ENCODE measurements around the gene KRT71. TPM values are rescaled to one million over a fixed set of nuclear protein-coding genes. Genes with fewer than 3 reads are reported as not detected.

KRT71 gene
- total RNA-seq, 2 experiments from 2014 or later = not detected

- intact Hi-C loops (cut with micrococcal nuclease) = loop anchor here (10.0 kb wide), 2 partner anchors 125 to 345 kb away; no protein-coding TSS in a partner anchor
- no peak overlapping the region for H3K4me3 Mint-ChIP-seq
- no peaks in the 10 kb centered on the region for H3K4me1 Mint-ChIP-seq (ENCODE audit: low read depth)
- no peak for DNase-seq
- peaks cover 2% of the 10 kb centered on the region for H3K9me3 Mint-ChIP-seq
- CTCF ChIA-PET = interaction anchor here (0.6 to 1.4 kb wide), 3 partner anchors 57 to 385 kb away, joined by 3 to 6 read pairs (median 3); no protein-coding TSS in a partner anchor
- H3K27me3 Mint-ChIP-seq (ENCODE audit: low read depth) = no peaks in the 10 kb centered on the region
- H3K36me3 Mint-ChIP-seq (ENCODE audit: low read depth) = no peaks in the 10 kb centered on the region
- H3K27ac Mint-ChIP-seq = no peak overlapping the region
Measured at GRCh38 chr12:52499806-52500560, 53.0 kb downstream of the KRT71 start.

GRCh38 chr12:52498946-52499345 is 54.0 kb downstream of the KRT71 start:
- no peaks in the 10 kb centered on the region for H3K4me1 Mint-ChIP-seq (ENCODE audit: low read depth)
- H3K27ac Mint-ChIP-seq = no peak overlapping the region
- CTCF ChIA-PET = no interaction called here
- no peak for DNase-seq
- H3K4me3 Mint-ChIP-seq = no peak overlapping the region
- intact Hi-C loops (cut with micrococcal nuclease) = no loop called here
- H3K9me3 Mint-ChIP-seq = peaks cover 2% of the 10 kb centered on the region
- no peaks in the 10 kb centered on the region for H3K27me3 Mint-ChIP-seq (ENCODE audit: low read depth)
- no peaks in the 10 kb centered on the region for H3K36me3 Mint-ChIP-seq (ENCODE audit: low read depth)

GRCh38 chr12:52497975-52498374 is 55.0 kb downstream of the KRT71 start:
- H3K9me3 Mint-ChIP-seq = no peaks in the 10 kb centered on the region
- H3K27ac Mint-ChIP-seq = no peak overlapping the region
- no peak for DNase-seq
- no peaks in the 10 kb centered on the region for H3K27me3 Mint-ChIP-seq (ENCODE audit: low read depth)
- CTCF ChIA-PET = no interaction called here
- no peaks in the 10 kb centered on the region for H3K4me1 Mint-ChIP-seq (ENCODE audit: low read depth)
- no peak overlapping the region for H3K4me3 Mint-ChIP-seq
- no peaks in the 10 kb centered on the region for H3K36me3 Mint-ChIP-seq (ENCODE audit: low read depth)
- intact Hi-C loops (cut with micrococcal nuclease) = no loop called here

DNA sequence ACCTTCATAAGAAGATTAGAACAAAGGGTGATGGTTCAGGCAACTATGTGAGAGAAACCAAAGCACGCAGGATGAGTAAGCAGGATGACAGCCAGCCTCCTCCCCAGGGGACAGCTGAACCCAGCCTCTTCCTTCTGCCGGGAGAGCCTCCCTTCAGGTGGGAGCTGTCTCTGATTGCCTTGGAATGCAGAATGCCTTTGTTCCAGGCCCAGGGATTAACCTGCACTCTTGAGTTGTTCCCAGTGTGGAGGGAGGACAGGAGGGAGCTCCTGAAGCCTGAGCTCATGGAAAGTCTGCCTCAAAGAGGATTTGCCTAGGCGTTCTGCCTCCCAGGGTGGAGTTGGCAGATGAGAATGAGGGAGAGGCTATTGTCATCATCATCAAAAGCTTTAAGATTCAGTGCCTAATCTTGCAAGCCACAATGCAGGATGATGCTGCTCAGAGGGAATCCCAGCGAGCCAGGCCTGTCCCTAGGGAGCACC is 56.3 kb downstream of the KRT71 start:
- CTCF ChIA-PET = interaction anchor here (1.1 kb wide), 1 partner anchor 145 kb away, joined by 3 read pairs; no protein-coding TSS in a partner anchor
- DNase-seq = no peak
- H3K36me3 Mint-ChIP-seq (ENCODE audit: low read depth) = no peaks in the 10 kb centered on the region
- H3K9me3 Mint-ChIP-seq = no peaks in the 10 kb centered on the region
- H3K27me3 Mint-ChIP-seq (ENCODE audit: low read depth) = peaks cover 4% of the 10 kb centered on the region
- intact Hi-C loops (cut with micrococcal nuclease) = no loop called here
- H3K4me1 Mint-ChIP-seq (ENCODE audit: low read depth) = no peaks in the 10 kb centered on the region
- no peak overlapping the region for H3K4me3 Mint-ChIP-seq
- H3K27ac Mint-ChIP-seq = no peak overlapping the region

DNA sequence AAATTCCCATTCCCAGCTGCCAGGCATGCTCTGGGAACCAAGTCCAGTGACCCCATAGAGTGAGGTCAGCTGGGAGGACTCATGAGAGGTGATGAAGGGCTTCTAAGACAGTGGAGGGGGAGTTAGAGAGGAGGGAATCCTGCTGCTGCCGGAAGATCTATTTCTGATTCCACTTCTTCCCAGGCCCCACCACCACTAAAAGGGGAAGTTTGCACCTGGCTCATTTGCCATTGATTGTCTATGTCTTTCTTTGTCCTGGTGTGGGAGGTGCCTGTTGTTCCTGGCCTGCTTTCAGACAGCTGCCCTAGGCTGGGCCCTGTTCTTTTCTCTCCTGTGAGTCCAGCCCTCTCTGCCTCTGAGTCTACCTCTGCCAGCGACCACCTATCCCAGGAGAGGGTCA is 56.9 kb downstream of the KRT71 start:
- no peak overlapping the region for H3K27ac Mint-ChIP-seq
- H3K36me3 Mint-ChIP-seq (ENCODE audit: low read depth) = no peaks in the 10 kb centered on the region
- CTCF ChIA-PET = no interaction called here

DNA sequence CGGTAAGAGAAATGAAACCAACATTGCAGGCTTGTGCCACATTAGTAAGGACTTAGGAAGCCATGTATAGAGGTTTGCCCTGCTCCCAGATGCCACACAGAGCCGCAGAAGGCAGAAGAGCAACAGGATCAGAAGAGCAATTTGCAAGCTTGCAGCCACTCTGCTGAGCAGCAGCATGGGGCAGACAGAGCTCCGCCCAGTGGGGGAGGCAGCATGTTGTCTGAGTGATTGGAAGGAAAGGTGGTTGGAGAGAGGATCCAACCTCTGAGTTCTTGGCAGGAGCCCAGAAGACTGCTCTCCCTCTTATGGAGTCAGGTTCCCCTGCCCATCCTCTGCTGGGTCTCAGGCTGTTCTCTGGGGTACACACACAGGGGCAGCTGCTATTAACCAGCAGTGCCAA is 57.6 kb downstream of the KRT71 start:
- Mint-ChIP-seq H3K36me3 (ENCODE audit: low read depth) (no peaks in the 10 kb centered on the region), H3K27ac (no peak overlapping the region), H3K4me3 (no peak overlapping the region), H3K27me3 (ENCODE audit: low read depth) (peaks cover 12% of the 10 kb centered on the region), H3K4me1 (ENCODE audit: low read depth) (no peaks in the 10 kb centered on the region), H3K9me3 (no peaks in the 10 kb centered on the region)
- DNase-seq = peak; percentile 12
- CTCF ChIA-PET = no interaction called here
- intact Hi-C loops (cut with micrococcal nuclease) = no loop called here

More for the DNA sequence above, 56.9 kb downstream of the KRT71 start:
- intact Hi-C loops (cut with micrococcal nuclease) = no loop called here
- Mint-ChIP-seq H3K4me1 (ENCODE audit: low read depth) (no peaks in the 10 kb centered on the region), H3K9me3 (no peaks in the 10 kb centered on the region), H3K27me3 (ENCODE audit: low read depth) (peaks cover 10% of the 10 kb centered on the region), H3K4me3 (no peak overlapping the region)
- no peak for DNase-seq

- no peaks in the 10 kb centered on the region for H3K9me3 Mint-ChIP-seq
- H3K4me1 Mint-ChIP-seq (ENCODE audit: low read depth) = no peaks in the 10 kb centered on the region
- intact Hi-C loops (cut with micrococcal nuclease) = no loop called here
- no peaks in the 10 kb centered on the region for H3K36me3 Mint-ChIP-seq (ENCODE audit: low read depth)
- CTCF ChIA-PET = no interaction called here
- H3K27me3 Mint-ChIP-seq (ENCODE audit: low read depth) = peaks cover 12% of the 10 kb centered on the region
- no peak overlapping the region for H3K27ac Mint-ChIP-seq
- DNase-seq = no peak
- no peak overlapping the region for H3K4me3 Mint-ChIP-seq
Measured at GRCh38 chr12:52494518-52494917, 58.4 kb downstream of the KRT71 start.

DNA sequence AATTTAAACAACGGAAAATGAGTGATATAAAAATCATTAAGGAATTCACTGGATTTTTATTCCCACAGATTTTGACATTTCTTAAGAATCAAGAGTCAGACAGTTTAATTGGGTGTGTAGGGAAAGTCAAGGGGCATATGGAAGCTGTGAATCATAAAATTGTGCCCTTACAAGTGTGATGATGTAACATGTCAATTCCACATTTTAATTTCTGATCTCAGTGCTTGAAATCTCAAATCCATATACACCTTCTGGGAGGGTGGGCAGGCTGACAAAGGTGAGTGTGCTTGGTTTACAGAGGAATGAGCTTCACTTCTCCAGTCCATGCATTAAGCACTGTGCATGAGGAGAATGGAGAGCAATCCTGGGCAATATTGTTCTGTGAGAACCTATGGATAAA is 58.8 kb downstream of the KRT71 start:
- Mint-ChIP-seq H3K9me3 (no peaks in the 10 kb centered on the region), H3K27ac (no peak overlapping the region), H3K4me1 (ENCODE audit: low read depth) (no peaks in the 10 kb centered on the region), H3K36me3 (ENCODE audit: low read depth) (no peaks in the 10 kb centered on the region), H3K4me3 (no peak overlapping the region), H3K27me3 (ENCODE audit: low read depth) (peaks cover 12% of the 10 kb centered on the region)
- intact Hi-C loops (cut with micrococcal nuclease) = no loop called here
- DNase-seq = no peak
- CTCF ChIA-PET = no interaction called here

Other genes starting within 250 kb of the KRT71 start
- not detected for gene KRT83, start 231.7 kb downstream of the KRT71 start, total RNA-seq
- gene KRT85, start 185.7 kb downstream of the KRT71 start, total RNA-seq = not detected
- not detected for gene KRT84, start 167.5 kb downstream of the KRT71 start, total RNA-seq
- not detected for gene KRT82, start 146.8 kb downstream of the KRT71 start, total RNA-seq
- gene KRT75, start 118.8 kb downstream of the KRT71 start, total RNA-seq = not detected
- gene KRT6B, start 101.0 kb downstream of the KRT71 start, total RNA-seq = not detected
- not detected for gene KRT6C, start 79.3 kb downstream of the KRT71 start, total RNA-seq
- gene KRT6A, start 59.9 kb downstream of the KRT71 start, total RNA-seq = not detected
- gene KRT5, start 32.8 kb downstream of the KRT71 start, total RNA-seq = not detected
- gene KRT74, start 20.7 kb upstream of the KRT71 start, total RNA-seq = not detected
- 1 to 10 TPM; 2.3 TPM for gene KRT72, start 48.3 kb upstream of the KRT71 start, total RNA-seq
- gene KRT73, start 65.4 kb upstream of the KRT71 start, total RNA-seq = 1 to 10 TPM; 1.4 to 2.1 TPM
- not detected for gene KRT2, start 99.1 kb upstream of the KRT71 start, total RNA-seq
- not detected for gene KRT1, start 127.3 kb upstream of the KRT71 start, total RNA-seq
- gene KRT77, start 150.4 kb upstream of the KRT71 start, total RNA-seq = not detected
- not detected for gene KRT76, start 224.2 kb upstream of the KRT71 start, total RNA-seq
- gene KRT3, start 243.0 kb upstream of the KRT71 start, total RNA-seq = not detected

Measured in activated naive CD4-positive, alpha-beta T cell treated with anti-CD3 and anti-CD28 coated beads for 36 hours (primary cell).